HAP-1 (cell line): ENCODE results near the gene TRIM63.

Source experiments
- DNase-seq, 2 experiments: peaks; one replicate each; pipeline ENCODE4 v3.0.0-alpha.2; 2016 to 2020; ENCODE audit warnings: low spot score in 2 of 2
- H3K27me3 ChIP-seq: fragments of 250-450 bp; sonication (Bioruptor Pico); 2 replicates; pipeline ENCODE4 v1.5.1; 2020; ENCODE audit warnings: low read depth, mild to moderate bottlenecking, moderate library complexity
- H3K36me3 ChIP-seq: fragments of 250-450 bp; sonication (Bioruptor Pico); replicated peaks from 2 replicates; pipeline ENCODE4 v1.5.1; 2020; ENCODE audit warnings: mild to moderate bottlenecking
- H3K4me1 ChIP-seq: fragments of 250-450 bp; sonication (Bioruptor Pico); 2 replicates; pipeline ENCODE4 v1.5.1; 2020; ENCODE audit warnings: mild to moderate bottlenecking
- H3K4me3 ChIP-seq: fragments of 250-450 bp; sonication (Bioruptor Pico); 2 replicates; pipeline ENCODE4 v1.5.1; 2020; ENCODE audit warnings: mild to moderate bottlenecking, moderate library complexity
- H3K9me3 ChIP-seq: fragments of 250-450 bp; sonication (Bioruptor Pico); 2 replicates; pipeline ENCODE4 v1.5.1; 2020; ENCODE audit warnings: mild to moderate bottlenecking, moderate library complexity
- in situ Hi-C: fragments of 300-500 bp; cut with MboI; formaldehyde crosslinking; loops from 3 replicates; pipeline ENCODE4 v1.14.3; 2020; ENCODE audit warnings: low sequenced_read_pairs, inconsistent platforms, mixed read lengths

The TRIM63 gene

DNA sequence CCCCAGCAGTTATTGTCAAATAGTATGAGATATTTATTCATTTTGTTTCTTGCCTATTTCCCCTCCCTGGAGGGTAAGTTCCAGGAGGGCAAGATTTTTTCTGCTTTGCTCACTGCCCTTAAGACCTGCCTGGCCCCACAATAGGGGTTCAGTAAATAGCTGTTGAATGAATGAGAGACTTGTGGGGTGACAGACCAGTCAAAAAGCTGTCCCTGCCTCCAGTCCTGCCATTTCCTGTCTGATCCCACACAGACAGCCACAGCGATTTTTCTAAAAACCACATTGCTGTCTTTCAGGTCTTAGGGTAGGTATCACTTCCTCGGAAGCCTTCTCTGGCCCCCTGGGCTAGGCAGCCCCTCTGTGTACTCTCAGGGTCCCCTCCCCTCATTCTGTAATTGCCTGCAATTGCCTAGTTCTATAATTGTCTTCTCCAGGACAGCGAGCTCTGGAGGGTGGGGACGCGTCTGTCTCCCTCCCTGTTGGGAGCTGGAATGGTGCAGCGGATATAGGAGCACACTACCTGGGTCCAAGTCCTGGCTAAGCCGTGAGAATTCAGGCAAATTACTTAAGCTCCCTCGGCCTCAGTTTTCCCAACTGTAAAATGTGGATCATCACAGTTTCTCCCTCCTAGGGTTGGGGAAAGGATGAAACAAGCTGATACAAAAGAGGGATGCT is 47.7 kb downstream of the TRIM63 start:
- peaks cover 3% of the 10 kb centered on the region; the same call in 1 of the 2 replicates for H3K4me1 ChIP-seq

DNA sequence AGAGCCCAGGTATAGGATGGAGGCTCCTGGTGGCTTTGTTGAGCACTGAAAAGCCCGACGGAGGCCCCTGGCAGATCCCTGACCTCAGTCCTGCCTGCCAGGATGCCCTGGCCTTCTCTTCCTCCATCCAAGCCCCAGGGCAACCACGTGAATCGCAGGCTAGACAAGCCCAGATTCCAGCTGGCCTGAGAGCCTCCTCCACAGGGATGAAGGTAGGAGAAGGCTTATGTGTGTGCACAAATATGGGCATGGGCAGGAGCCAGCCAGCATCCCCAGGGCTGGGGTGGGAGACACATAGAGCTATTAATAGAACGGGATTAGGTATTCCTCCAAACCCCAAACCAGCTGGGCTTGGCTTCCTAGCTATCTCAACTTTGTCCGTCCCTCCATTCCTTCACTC is 49.8 kb downstream of the TRIM63 start:
- Histone ChIP-seq H3K9me3 (no peaks in the 10 kb centered on the region), H3K27me3 (no peaks in the 10 kb centered on the region), H3K36me3 (no peaks in the 10 kb centered on the region), H3K4me3 (no peak overlapping the region), H3K4me1 (peaks cover 3% of the 10 kb centered on the region; the same call in 1 of the 2 replicates)
- DNase-seq: no peak
- in situ Hi-C loops: no loop called here

More for the DNA sequence above, 47.7 kb downstream of the TRIM63 start:
- DNase-seq: no peak
- no peaks in the 10 kb centered on the region for H3K36me3 ChIP-seq
- in situ Hi-C loops: no loop called here
- no peak overlapping the region for H3K4me3 ChIP-seq
- no peaks in the 10 kb centered on the region for H3K27me3 ChIP-seq
- H3K9me3 ChIP-seq: no peaks in the 10 kb centered on the region

DNA sequence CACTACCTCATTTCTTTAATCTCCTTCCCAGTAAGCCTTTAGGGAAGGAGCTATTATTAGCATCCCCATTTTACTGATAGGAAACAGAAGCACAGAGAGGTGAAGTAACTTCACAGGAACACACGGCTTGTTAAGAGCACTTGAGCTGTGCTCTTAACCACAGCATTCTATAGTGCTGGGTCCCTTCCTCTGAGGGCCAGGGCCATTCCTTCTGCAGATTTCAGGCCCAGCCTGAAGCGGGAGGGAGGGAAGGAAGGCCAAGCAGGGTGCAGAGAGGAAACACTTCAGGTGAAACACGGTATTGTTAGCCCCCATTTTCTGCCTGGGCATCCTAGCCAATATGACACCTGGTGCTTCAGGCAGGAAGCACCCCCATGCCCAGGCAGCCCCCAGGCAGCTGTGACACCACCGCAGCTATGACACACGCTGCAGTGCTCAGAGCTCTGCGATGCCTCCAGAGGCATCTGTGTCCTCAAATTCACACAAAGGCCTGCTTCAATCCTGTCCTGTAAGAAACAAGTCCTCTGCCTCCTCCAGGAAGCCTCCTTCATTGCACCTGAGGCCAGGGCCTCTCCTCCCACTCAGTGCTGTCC is 50.4 kb downstream of the TRIM63 start:
- Histone ChIP-seq H3K4me1 (peaks cover 3% of the 10 kb centered on the region; the same call in 1 of the 2 replicates), H3K9me3 (no peaks in the 10 kb centered on the region), H3K27me3 (no peaks in the 10 kb centered on the region), H3K4me3 (no peak overlapping the region), H3K36me3 (no peaks in the 10 kb centered on the region)
- DNase-seq: no peak
- in situ Hi-C loops: no loop called here

DNA sequence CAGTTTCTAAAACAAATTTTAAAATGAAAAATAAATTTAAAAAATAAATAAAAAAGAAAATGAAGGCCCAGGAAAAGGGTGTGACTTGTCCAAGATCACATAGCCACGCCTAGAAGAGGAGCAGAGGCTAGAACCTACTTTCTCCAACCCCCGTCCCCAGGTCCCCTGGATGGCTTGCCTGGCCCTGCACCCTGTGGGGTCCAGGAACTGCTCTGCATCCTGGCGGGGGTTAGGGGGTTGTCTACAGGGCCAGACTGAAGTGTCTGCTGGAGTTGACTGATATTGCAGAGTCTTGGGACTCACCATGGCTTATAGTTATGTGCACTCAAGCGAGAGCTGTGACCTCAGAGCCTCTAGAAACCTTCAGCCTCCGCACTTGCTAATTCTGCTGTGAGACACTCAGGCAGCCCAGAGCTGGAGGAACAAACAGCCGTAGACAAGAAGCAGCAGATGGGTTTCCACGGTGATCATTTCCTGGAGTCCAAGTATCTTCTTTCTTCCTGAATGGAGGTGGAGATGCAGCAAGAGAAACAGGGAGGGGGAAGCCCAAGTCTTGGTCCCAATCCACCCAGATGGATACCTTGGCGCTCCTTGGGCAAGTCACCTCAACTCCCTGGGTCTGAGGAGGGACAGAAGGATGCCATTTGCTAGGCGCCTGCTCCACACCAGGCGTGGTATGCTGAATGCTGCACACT is 51.0 kb downstream of the TRIM63 start:
- Histone ChIP-seq H3K9me3 (no peaks in the 10 kb centered on the region), H3K4me1 (peaks cover 3% of the 10 kb centered on the region; the same call in 1 of the 2 replicates), H3K4me3 (no peak overlapping the region), H3K36me3 (no peaks in the 10 kb centered on the region), H3K27me3 (no peaks in the 10 kb centered on the region)
- no peak for DNase-seq
- in situ Hi-C loops: no loop called here

DNA sequence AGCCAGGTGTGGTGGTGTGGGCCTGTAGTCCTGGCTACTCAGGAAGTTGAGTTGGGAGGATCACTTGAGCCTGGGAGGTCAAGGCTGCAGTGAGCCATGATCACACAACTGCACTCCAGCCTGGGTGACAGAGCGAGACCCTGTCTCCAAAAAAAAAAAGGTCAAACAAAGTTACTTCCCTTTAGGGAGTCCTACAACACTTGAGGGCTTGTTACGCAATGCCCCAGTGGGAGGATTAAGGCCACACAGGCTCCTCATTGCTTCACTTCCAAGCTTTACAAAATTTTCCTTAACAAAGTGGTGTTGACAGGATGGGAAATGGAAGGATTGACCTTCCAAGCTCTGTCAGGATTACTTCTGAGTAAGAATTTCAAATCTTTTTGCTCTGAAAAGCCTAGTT is 52.1 kb downstream of the TRIM63 start:
- Histone ChIP-seq H3K27me3 (no peaks in the 10 kb centered on the region), H3K36me3 (no peaks in the 10 kb centered on the region), H3K9me3 (no peaks in the 10 kb centered on the region), H3K4me3 (no peak overlapping the region), H3K4me1 (peaks cover 3% of the 10 kb centered on the region; the same call in 1 of the 2 replicates)
- in situ Hi-C loops: no loop called here
- peak; percentile 27 to 45 for DNase-seq

DNA sequence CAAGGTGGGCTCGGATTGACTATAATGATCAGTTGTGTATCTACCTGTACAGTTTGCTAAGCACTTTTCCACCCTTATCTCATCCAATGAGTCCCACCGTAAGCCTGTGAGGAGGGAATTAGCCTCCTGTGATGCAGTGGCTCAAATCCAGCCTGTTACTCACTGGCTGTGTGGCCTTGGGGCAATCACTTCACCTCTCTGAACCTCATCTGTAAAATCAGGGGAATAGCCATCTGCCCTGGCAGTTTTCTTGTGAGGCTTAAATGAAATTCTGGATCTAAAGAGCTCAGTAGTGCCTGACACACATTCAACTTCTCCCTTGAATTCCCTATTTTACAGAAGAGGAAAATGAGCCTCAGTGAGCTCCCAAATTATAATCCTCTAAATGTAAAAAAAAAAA is 53.3 kb downstream of the TRIM63 start:
- Histone ChIP-seq H3K9me3 (no peaks in the 10 kb centered on the region), H3K4me3 (no peak overlapping the region), H3K4me1 (peaks cover 3% of the 10 kb centered on the region; the same call in 1 of the 2 replicates), H3K36me3 (no peaks in the 10 kb centered on the region), H3K27me3 (no peaks in the 10 kb centered on the region)
- in situ Hi-C loops: no loop called here
- no peak for DNase-seq

DNA sequence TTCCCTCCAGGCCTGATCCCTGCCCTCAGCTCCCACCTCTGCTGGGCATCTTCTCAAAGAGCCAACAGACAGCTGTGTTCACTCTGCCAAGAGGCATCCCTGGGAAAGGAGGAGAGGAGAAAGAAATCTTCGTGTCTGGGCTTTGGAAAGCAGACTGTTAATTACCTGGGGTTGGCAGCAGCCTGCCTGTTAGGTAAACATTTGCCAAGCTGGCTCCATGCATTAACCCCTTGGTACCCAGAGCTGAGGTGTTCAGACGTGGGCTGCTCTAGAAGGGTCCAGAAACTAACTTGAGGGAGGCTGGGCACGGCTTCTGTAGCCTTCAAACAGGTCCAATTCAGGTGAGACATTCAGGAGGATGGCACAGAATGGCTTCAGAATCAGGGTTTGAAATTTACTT is 54.6 kb downstream of the TRIM63 start:
- H3K36me3 ChIP-seq: no peaks in the 10 kb centered on the region
- no peak for DNase-seq
- no peaks in the 10 kb centered on the region for H3K9me3 ChIP-seq
- H3K27me3 ChIP-seq: no peaks in the 10 kb centered on the region
- H3K4me1 ChIP-seq: peaks cover 3% of the 10 kb centered on the region; the same call in 1 of the 2 replicates
- H3K4me3 ChIP-seq: no peak overlapping the region
- in situ Hi-C loops: no loop called here

DNA sequence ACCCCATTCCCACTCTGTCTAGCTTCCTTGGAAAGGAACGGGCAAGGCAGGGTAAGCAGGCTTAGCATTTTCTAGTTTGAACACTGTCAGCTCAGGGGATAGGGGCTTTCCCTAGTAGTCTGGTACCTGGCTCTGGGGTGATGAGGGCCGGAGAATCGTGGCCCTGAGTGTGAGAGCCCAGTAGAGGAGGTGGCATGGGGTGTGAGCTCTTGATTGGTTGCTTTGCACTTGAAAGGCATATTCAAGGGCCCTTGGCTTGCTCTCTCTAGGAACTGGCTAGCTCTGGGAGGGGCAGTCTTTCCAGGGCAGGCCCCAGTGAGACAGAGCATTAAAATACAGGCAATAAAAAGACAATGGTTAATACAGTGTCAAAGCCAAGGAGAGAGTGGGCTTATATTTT is 56.6 kb downstream of the TRIM63 start:
- Histone ChIP-seq H3K27me3 (no peaks in the 10 kb centered on the region), H3K4me3 (no peak overlapping the region), H3K4me1 (peaks cover 3% of the 10 kb centered on the region; the same call in 1 of the 2 replicates), H3K9me3 (no peaks in the 10 kb centered on the region), H3K36me3 (no peaks in the 10 kb centered on the region)
- DNase-seq: peak; percentile 32 to 41
- in situ Hi-C loops: no loop called here

DNA sequence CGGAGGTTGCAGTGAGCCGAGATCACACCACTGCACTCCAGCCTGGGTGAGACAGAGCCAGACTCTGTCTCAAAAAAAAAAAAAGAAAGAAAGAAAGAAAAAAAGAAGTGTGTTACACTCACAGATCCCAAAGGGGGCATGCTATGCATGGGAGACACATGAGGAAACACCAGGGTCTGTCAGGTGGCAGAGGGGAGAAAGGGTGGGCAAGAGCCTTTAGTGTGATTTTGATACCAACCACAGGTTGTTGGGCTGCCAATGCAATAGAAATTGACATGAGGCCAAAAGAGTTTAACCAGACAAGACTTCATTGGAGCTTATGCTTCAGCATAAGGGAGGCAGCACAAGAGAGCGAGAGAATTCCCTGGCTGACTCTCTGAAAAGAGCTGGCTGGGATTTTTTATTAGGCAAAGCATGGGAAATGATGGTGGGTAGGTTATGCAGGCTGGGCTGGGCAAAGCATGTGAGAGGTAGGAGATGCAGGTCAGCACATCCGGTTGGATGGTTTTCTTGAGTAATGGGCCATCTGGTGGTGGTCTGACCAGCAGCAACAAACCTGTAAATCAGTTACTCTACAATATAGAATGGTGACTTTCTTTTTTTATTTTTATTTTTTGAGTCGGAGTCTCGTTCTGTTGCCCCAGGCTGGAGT is 57.5 kb downstream of the TRIM63 start:
- in situ Hi-C loops: no loop called here
- Histone ChIP-seq H3K36me3 (no peaks in the 10 kb centered on the region), H3K27me3 (no peaks in the 10 kb centered on the region), H3K9me3 (no peaks in the 10 kb centered on the region), H3K4me3 (no peak overlapping the region), H3K4me1 (no peaks in the 10 kb centered on the region)
- DNase-seq: peak; percentile 10 to 49

DNA sequence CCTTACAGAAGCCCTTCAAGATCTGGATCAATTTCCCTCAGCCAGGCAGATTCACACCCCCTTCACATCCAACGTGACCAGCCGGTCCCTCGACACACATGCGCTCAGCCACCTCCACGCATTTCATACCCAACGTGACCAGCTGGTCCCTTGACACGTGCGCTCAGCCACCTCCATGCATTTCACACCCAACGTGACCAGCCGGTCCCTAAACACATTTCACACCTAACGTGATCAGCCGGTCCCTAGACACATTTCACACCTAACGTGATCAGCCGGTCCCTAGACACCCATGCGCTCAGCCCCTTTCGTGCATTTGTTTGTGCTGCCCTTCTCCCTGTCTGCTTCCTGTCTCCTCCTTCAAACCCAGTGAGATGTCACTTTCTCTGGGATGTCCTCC is 60.7 kb downstream of the TRIM63 start:
- Histone ChIP-seq H3K9me3 (no peaks in the 10 kb centered on the region), H3K4me1 (no peaks in the 10 kb centered on the region), H3K36me3 (no peaks in the 10 kb centered on the region), H3K27me3 (no peaks in the 10 kb centered on the region), H3K4me3 (no peak overlapping the region)
- DNase-seq: no peak
- in situ Hi-C loops: no loop called here

DNA sequence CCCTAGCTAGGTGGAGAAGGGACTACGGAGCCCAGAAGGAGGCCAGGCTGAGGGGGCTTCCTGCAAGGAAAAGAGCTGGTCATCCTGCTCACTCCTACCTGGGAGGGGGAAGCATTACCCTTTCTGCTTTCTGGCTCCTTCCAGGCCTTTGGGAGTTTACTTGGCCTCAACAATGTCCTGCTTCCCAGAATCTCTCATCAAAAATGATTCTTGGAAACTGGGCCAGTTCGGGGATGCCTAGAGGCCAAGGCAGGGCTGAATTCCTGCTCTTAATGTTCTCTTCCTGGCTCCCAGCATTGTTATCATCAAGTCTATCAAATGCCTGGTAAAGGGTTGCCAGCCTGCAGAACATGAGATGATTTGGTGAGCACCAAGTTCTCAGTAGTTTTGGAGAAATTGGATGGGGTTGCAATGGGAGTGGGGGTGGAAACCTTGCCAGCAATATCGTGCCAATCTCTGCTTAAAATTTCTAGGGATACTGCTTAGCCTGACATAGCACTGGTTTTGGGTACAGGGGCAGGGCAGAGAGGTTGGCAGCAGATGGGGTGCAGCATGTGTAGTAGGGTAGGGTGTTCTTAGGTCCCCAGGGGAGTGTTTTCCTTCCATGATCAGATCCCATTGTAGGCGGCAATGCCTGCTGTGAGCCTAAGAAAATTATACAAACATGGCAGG is 61.9 kb downstream of the TRIM63 start:
- Histone ChIP-seq H3K4me1 (no peaks in the 10 kb centered on the region), H3K9me3 (no peaks in the 10 kb centered on the region), H3K36me3 (no peaks in the 10 kb centered on the region), H3K27me3 (no peaks in the 10 kb centered on the region), H3K4me3 (no peak overlapping the region)
- in situ Hi-C loops: no loop called here
- no peak for DNase-seq

DNA sequence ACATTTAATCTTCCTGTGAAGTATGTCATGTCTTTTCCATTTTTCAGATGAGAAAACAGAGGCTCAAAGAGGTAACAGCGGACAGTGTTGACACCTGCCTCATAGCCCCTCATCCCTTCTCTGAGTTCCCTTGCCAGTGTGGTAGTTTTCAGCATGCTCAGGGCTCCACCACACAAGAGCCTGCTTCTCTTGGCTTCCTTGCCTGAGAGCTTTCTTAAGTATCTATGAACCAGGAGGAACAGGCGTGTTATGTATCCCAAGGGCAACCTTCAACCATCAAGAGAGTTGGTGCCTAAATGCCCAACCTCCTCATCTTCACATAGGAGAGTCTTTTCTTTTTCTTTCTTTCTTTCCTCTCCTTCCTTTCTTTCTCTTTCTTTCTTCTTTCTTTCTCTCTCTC is 63.7 kb downstream of the TRIM63 start:
- no peak for DNase-seq
- in situ Hi-C loops: no loop called here
- Histone ChIP-seq H3K9me3 (no peaks in the 10 kb centered on the region), H3K36me3 (no peaks in the 10 kb centered on the region), H3K4me3 (no peak overlapping the region), H3K4me1 (peaks cover under 1% of the 10 kb centered on the region; the same call in 1 of the 2 replicates), H3K27me3 (no peaks in the 10 kb centered on the region)

DNA sequence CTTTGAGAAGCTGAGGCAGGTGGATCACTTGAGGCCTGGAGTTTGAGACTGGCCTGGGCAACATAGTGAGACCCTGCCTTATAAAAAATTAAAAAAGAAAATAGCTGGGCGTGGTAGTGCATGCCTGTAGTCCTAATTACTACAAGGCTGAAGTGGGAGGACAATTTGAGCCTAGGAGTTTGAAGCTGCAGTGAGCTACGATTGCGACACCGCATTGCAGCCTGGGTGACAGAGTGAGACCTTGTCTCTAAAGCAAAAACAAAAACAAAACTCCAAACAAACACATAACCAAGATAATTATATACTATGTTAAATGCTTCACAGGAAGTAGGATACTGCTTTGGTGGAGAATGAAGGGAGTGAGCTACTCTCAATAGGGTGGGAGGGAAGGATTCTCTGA is 64.2 kb downstream of the TRIM63 start:
- Histone ChIP-seq H3K4me3 (no peak overlapping the region), H3K27me3 (no peaks in the 10 kb centered on the region), H3K9me3 (no peaks in the 10 kb centered on the region), H3K36me3 (no peaks in the 10 kb centered on the region), H3K4me1 (peaks cover 5% of the 10 kb centered on the region)
- no peak for DNase-seq
- in situ Hi-C loops: no loop called here
